GM12892 (cell line): ENCODE measurements around the gene SLCO2B1.

ENCODE experiments used
- DNase-seq: peaks from one replicate; pipeline ENCODE4 v3.0.0; 2011; ENCODE audit not compliant: insufficient read length
- FAIRE-seq: peaks from 2 replicates; lab custom pipeline; 2011; peaks lifted over from hg19 to GRCh38; lab: Jason Lieb, UNC
- POLR2A ChIP-seq: IDR thresholded peaks from 2 replicates; pipeline ENCODE4 v1.6.1; 2011; ENCODE audit warnings: low read depth, low read length, control low read depth
- POLR2AphosphoS5 ChIP-seq: IDR thresholded peaks from 2 replicates; pipeline ENCODE4 v1.6.1; 2011; ENCODE audit warnings: low read depth, low read length, control low read depth
- TAF1 ChIP-seq: IDR thresholded peaks from 2 replicates; pipeline ENCODE4 v1.6.1; 2011; ENCODE audit warnings: low read depth, mild to moderate bottlenecking, control low read depth, low read length, borderline replicate concordance

SLCO2B1 gene

DNA sequence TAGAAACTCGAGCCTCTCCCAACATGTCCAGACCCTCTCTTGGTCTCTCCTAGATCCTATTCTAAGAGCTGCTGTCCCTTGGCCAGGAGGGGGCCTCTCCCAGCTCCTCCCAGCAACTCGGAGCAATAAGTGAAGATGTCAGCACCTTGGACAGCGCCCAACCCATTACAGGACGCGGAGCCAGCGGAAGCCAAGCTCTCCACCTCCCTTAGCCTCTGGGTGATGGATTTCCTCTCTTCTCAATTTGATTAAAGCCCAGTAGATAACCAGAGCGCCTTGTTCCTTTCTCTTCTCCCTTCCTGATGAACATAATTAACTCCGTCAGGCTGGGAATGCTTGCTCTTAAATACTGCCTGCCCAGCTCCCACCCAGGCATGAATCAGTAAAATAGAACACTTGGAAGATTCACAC, 63.5 kb downstream of the SLCO2B1 start:
- FAIRE-seq (peak; percentile 71), DNase-seq (peak; percentile 39)
- TF ChIP-seq TAF1 = no peak
- TF ChIP-seq POLR2A = no peak
- TF ChIP-seq POLR2AphosphoS5 = no peak

DNA sequence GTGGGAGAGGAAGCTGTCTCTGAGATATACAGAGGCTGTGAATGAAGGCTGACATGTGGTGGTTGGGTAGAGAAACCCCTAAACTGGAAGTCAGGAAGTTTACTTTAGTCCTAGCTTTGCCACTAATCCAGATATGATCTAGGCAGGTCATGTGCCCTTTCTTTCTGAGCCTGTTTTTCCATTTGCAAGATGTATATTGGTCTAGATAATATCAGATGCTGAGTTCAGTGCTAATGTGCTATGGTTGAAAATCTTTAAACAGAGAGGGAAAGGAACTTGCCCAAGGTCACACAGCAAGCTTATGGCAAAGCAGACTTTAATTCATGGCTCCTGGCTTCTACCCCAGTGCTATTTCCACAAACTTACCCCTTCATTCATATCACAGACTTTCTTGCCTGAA, 63.9 kb downstream of the SLCO2B1 start:
- DNase-seq = no peak
- FAIRE-seq = no peak
- TF ChIP-seq POLR2A (no peak), TAF1 (no peak), POLR2AphosphoS5 (no peak)

DNA sequence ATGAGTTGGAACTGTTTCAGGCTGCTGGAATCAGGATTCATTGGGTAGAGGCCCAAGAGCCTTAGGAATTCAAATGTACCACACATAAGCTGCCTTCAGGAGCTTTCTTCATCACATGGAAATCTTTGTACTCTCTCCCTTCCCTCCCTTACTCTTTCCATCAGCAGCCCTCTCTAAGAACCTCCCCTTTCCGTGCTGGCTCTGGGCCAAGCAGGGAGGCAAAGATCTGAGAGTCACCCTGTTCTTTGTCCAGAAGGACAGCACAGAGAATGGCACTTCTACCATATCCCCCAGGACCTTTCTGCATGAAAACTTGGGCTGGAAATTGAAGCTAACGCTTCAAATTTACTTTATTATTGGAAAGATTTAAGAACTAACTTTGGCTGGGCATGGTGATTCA, 69.0 kb downstream of the SLCO2B1 start:
- TF ChIP-seq POLR2A (no peak), POLR2AphosphoS5 (no peak), TAF1 (no peak)
- DNase-seq = no peak
- no peak for FAIRE-seq

DNA sequence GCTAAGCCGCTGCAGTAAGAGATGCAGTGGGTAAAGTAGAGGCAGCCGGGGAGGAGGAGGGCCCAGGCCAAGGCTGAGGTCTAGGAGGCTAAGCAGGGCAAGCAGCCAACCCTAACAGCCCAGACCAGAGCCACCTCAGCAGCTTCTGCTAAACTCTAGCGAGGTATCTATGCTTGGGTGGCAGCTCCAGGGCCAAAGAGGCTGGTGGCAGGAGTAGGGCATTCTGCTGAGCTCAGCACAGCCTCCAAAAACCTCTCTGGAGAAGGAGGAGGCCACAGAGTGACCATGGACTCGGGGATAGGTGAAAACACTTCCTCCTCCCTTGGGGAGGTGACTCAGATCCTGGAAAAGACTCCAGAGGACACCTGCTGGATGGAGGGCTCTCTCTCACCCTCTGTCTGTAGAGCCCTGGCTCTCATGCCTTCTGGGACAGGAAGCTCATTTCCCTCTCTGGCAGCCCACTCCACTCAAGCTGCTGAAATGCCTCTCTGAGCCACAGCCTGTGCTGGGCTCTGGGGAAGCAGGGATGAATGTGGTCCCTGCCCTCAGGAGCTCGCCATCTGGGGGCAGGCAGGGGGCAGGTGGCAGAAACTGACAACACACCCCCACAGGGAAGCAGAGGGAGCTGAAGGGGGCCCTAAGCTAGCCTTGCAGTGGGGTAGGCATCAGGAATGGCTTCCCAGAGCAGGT, 73.2 kb downstream of the SLCO2B1 start:
- TF ChIP-seq TAF1 (no peak), POLR2A (no peak), POLR2AphosphoS5 (no peak)
- DNase-seq (no peak), FAIRE-seq (no peak)

DNA sequence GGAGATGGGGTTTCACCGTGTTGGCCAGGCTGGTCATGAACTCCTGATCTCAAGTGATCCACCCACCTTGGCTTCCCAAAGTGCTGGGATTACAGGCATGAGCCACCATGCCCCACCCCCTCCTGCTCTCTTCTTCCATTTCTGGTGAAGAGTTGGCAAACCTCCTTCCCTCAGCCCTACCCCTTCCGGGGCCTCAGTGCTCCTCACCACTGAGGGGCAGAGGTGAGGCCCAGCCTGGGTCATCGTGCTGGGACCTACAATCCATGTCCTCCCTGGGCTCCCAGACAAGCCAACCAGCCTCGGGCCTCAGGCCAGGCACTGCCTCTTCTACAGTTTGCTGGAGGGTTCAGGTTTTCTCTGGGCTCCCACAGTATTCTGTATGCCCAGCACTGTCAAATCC, 74.9 kb downstream of the SLCO2B1 start:
- FAIRE-seq (no peak), DNase-seq (no peak)
- no peak for TF ChIP-seq POLR2AphosphoS5
- no peak for TF ChIP-seq TAF1
- TF ChIP-seq POLR2A = no peak

DNA sequence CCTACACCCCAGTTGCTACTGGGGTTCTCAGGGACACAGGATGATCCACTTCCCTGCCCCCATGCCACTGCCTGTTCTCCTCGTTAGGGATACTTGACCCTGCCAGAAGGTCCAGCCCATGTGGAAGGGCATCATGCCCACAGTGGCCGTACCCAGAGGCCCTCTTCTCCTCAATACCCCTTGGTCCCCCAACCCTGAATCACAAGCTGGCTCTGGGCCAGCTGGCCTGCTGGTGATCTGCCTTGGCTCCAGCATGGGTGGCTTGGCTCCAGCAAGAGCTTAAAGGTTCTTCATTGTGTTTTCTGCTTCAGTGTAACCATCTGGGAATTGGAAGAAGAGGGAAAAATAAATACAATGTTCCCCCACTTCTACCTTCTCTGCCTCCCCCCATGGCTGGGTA, 78.6 kb downstream of the SLCO2B1 start:
- no peak for FAIRE-seq

DNA sequence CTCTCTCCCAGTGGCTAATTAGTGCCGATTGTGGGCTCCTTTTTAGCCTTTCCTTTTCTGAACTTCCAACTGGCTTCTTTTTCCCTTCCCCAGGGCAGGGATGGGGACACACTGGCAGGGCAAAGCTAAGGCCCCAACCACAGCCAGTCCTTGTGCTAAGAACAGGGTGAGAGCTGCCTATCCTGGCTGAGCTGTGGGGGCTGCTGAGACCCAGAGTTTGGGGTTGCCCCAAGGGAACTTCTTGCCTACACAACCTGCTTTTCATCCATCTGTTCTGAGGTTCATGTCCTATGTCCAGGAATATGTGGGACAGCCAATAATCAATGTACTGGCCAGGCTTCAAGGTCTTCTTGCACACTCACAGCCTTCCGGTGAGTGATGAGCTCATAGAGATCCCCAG, 79.7 kb downstream of the SLCO2B1 start:
- no peak for TF ChIP-seq TAF1
- TF ChIP-seq POLR2AphosphoS5 = no peak
- TF ChIP-seq POLR2A = no peak
- FAIRE-seq (no peak), DNase-seq (no peak)

More for the DNA sequence above, 78.6 kb downstream of the SLCO2B1 start:
- DNase-seq = no peak
- TF ChIP-seq TAF1 (no peak), POLR2AphosphoS5 (no peak), POLR2A (no peak)

DNA sequence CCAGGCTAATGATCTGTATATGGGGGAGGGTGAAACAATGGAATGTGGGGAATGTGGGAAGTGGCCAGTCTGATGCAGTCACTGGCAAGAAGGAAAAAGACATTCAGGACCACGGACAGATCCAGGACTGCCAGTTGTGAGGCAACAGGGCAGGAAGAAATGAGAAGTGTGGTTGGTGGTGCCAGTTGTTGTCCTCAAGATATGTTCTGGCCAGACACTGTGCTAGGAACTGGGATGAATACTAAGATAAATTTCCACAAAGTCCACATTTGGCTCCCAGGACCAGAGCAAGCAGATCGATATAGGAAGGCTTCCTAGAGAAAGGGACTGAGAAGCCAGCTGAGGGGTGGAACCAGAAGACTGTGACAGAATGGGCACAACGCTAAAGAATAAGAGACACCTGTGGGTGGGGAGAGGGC, 82.9 kb downstream of the SLCO2B1 start:
- no peak for FAIRE-seq
- DNase-seq = no peak
- TF ChIP-seq POLR2A (no peak), TAF1 (no peak), POLR2AphosphoS5 (no peak)

DNA sequence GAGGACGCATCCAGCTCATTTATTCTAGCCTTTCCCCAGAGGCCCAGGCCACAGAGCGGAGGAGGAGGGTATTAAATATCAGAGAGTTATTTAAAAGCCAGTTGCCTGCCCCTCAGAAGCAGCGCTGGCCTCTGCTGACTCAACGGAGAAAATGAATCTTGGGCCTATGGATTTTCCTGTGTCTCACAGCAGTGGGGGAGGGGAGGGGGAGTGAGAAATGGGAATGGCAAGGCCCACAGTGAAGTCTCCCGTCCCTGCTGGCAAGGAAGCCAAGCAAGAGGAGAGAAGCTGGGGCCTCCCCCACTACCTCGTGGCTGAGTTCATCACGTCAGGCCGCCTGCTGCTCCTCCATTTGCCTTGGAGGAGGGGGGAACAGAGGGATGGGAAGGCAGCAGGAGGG, 85.2 kb downstream of the SLCO2B1 start:
- no peak for FAIRE-seq
- no peak for TF ChIP-seq POLR2A
- TF ChIP-seq POLR2AphosphoS5 = no peak
- TF ChIP-seq TAF1 = no peak
- DNase-seq = no peak

DNA sequence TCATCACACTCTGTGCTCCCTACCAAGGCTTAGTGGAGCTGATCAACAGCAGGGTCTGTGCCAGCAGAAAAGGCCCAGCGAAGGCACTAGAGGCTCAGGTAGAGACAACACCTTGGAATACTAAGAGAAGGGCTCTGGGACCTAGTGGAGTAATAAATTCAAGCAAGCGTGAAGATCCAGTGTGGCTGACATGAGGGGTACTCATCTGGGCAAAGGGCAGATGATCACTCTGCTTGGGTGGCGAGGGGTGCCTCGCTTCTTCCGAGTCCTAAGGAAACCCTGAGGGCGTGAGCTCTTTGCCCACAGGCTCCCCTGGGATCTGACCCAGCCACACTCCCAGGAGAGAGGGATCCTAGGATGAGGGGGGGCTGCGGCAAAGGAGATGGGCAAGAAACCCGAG, 86.1 kb downstream of the SLCO2B1 start:
- no peak for TF ChIP-seq TAF1
- no peak for TF ChIP-seq POLR2A
- TF ChIP-seq POLR2AphosphoS5 = no peak
- DNase-seq (no peak), FAIRE-seq (no peak)

DNA sequence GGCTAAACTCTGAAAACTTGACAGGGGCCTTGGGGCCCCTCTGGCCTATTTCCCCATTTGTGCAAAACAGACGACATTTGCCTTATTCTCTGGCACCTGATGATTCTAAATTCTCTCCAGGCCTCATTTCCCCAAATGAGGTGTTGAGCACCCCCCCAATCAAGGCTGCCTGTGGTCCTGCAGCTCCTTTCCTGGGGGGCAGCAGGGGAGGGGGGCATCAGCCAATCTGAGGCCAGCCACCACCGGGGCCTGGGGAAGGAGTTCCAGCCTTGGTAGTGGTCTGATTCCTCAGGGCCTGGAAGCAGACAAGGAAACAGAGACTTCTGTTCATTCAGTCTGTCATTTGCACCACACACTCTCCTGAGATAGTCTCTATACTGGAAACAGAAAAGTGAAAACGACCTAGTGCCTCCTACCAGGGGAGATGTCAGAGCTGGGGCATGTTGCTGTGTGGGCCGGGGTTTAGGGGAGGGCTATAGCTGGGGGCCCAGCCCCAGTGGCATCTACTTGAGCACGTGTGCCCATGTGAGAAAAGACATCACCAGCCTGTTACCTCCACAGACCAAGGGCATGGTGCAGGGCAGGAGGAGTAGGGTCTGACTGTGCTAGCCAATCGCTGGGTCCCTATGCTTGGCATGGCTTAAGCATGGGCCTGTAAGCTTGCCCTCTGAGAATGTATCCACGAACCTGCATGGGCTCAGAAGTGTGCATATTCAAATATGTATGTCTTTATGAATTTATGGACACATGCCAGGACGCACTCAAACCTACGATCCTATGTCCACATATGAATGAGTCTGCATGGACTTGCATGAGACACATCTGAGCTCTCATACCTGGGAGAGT, 87.9 kb downstream of the SLCO2B1 start:
- FAIRE-seq (no peak), DNase-seq (no peak)
- no peak for TF ChIP-seq POLR2AphosphoS5
- no peak for TF ChIP-seq TAF1

DNA sequence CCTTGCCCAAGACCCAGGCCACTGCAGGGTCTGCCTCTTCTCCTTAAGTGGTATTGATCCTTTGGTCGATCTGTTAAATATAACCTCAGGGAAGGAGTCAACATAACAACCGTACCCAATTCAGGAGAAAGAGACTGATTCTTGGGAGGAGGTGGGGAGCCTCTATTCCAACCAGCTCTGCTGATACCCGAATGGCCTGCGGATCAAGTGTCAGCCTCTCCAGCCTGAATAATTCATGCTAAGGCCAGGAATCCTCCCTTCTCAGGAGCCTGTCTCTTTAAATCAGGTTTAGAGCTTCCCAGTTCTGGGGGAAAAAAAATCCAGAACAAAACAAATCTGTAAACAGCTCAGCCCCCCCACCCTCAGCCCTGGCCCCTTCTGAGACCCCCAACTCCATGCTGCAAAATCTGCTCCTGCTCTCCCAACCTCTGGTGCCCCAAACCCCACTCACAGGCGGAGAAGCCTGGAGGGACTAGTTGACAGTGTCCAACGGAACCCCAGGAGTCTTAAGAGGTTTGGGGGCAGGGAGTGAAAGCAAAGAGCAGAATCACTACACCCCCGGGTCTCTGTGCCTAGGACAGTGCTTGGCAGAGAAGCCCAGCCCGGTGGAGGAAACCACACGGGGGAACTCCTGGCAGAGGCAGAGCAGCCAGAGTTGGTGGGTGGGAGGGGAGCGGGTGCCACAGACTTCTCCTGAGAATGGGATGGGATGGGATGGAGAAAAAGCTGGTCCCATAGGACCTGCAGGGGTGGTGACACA, 88.8 kb downstream of the SLCO2B1 start:
- DNase-seq = no peak
- FAIRE-seq = no peak
- no peak for TF ChIP-seq POLR2AphosphoS5
- TF ChIP-seq TAF1 = no peak
- TF ChIP-seq POLR2A = no peak
